Endothelial cell of umbilical vein (primary cell): Measurements from ENCODE around the gene FCAR. TPM values are rescaled to one million over a fixed set of nuclear protein-coding genes. Genes with fewer than 3 reads are reported as not detected.

Source experiments
- BruUV-seq: library from RNA; stranded (reverse); fragments of 400-500 nt; replicated peaks from 2 replicates; lab custom pipeline; 2021; lab: Mats Ljungman, UMichigan
- CTCF ChIA-PET: fragments of 300-600, 350-600 bp; sonication (Branson Sonifier 250); formaldehyde crosslinking; loops from one replicate; lab custom pipeline; 2021; ENCODE audit warnings: antibody characterized with exemption, inconsistent platforms; lab: Charles Lee
- POLR2A ChIA-PET: fragments of 300-600, 350-600 bp; sonication (Branson Sonifier 250); formaldehyde crosslinking; loops from one replicate; lab custom pipeline; 2021; ENCODE audit warnings: antibody characterized with exemption, inconsistent platforms; lab: Charles Lee
- DNase-seq: peaks from one replicate; pipeline ENCODE4 v3.0.0-alpha.2; 2011; ENCODE audit warnings: low read depth, low spot score
- FAIRE-seq: peaks from 2 replicates; lab custom pipeline; 2011; peaks lifted over from hg19 to GRCh38; lab: Jason Lieb, UNC
- H2AFZ ChIP-seq: 2 replicates; pipeline ENCODE4 v1.6.0; 2012; ENCODE audit warnings: low read depth, low read length, control low read depth, inconsistent platforms
- H3K27ac ChIP-seq: 2 replicates; pipeline ENCODE4 v1.5.1; 2011; ENCODE audit warnings: low read depth, mild to moderate bottlenecking, control low read depth, low read length, moderate library complexity; ENCODE audit not compliant: insufficient read depth
- H3K27me3 ChIP-seq, 2 experiments: 2 replicates each; pipeline versions ENCODE4 v1.6.0 to v1.6.1; 2011; ENCODE audit warnings: low read length in 2 of 2, mixed read lengths in 1 of 2; ENCODE audit not compliant: control insufficient read depth in 2 of 2, insufficient read depth in 2 of 2
- H3K36me3 ChIP-seq, 2 experiments: 2 replicates in 1 of 2; 3 replicates in 1 of 2; pipeline ENCODE4 v1.5.1; 2011; ENCODE audit warnings: low read length in 2 of 2, mild to moderate bottlenecking in 1 of 2, moderate library complexity in 1 of 2; ENCODE audit not compliant: control insufficient read depth in 2 of 2, insufficient read depth in 2 of 2; ENCODE audit errors: extremely low read depth in 1 of 2
- H3K4me1 ChIP-seq: 3 replicates; pipeline ENCODE4 v1.5.1; 2011; ENCODE audit warnings: mild to moderate bottlenecking, low read length; ENCODE audit not compliant: control insufficient read depth, insufficient read depth; ENCODE audit errors: extremely low read depth
- H3K4me2 ChIP-seq: 2 replicates; pipeline ENCODE4 v1.6.1; 2011; ENCODE audit warnings: low read length, control low read depth, mixed read lengths; ENCODE audit not compliant: insufficient read depth
- H3K4me3 ChIP-seq, 3 experiments: fragments of 200-600 bp in 1 of 3; sonication (generic), shearing (Covaris generic) in 1 of 3; replicated peaks in 1 of 3; 2 replicates each; pipeline ENCODE4 v1.5.1; 2011 to 2016; ENCODE audit warnings: control low read depth in 3 of 3, low read length in 3 of 3, mild to moderate bottlenecking in 2 of 3, inconsistent platforms in 1 of 3, low read depth in 1 of 3, moderate library complexity in 1 of 3; ENCODE audit not compliant: insufficient read depth in 1 of 3
- H3K79me2 ChIP-seq: 2 replicates; pipeline ENCODE4 v1.6.0; 2012; ENCODE audit warnings: low read length, inconsistent platforms; ENCODE audit not compliant: control insufficient read depth, insufficient read depth
- H3K9ac ChIP-seq: replicated peaks from 2 replicates; pipeline ENCODE3; 2011; ENCODE audit warnings: low read length, control low read depth; ENCODE audit not compliant: insufficient read depth; ENCODE audit errors: extremely low read depth
- H3K9me1 ChIP-seq: replicated peaks from 3 replicates; pipeline ENCODE4 v1.6.0; 2011; ENCODE audit warnings: mild to moderate bottlenecking, low read length; ENCODE audit not compliant: control insufficient read depth, insufficient read depth; ENCODE audit errors: extremely low read depth
- H3K9me3 ChIP-seq: replicated peaks from 2 replicates; pipeline ENCODE4 v1.5.1; 2012; ENCODE audit warnings: low read length, inconsistent platforms; ENCODE audit not compliant: control insufficient read depth, insufficient read depth
- H4K20me1 ChIP-seq: replicated peaks from 2 replicates; pipeline ENCODE3; 2011; ENCODE audit warnings: mild to moderate bottlenecking, low read length; ENCODE audit not compliant: control insufficient read depth, insufficient read depth; ENCODE audit errors: extremely low read depth
- EZH2 ChIP-seq: IDR thresholded peaks from 2 replicates; pipeline ENCODE4 v1.6.1; 2012; ENCODE audit warnings: borderline replicate concordance, low read depth, mild to moderate bottlenecking, moderate library complexity, low read length, inconsistent platforms; ENCODE audit not compliant: severe bottlenecking
- FOS ChIP-seq: IDR thresholded peaks from 2 replicates; pipeline ENCODE4 v1.6.1; 2011; ENCODE audit warnings: mild to moderate bottlenecking, low read length, moderate library complexity, borderline replicate concordance; ENCODE audit not compliant: insufficient read depth
- GATA2 ChIP-seq: IDR thresholded peaks from 2 replicates; pipeline ENCODE4 v1.7.0; 2011; ENCODE audit warnings: low read depth, mild to moderate bottlenecking, moderate library complexity, mixed read lengths, low read length; ENCODE audit not compliant: insufficient read length, insufficient read depth
- JUN ChIP-seq: IDR thresholded peaks from 2 replicates; pipeline ENCODE4 v1.6.1; 2011; ENCODE audit warnings: borderline replicate concordance, low read depth; ENCODE audit not compliant: insufficient read length, insufficient read depth
- MYC ChIP-seq: IDR thresholded peaks from one replicate; pipeline ENCODE4 v1.6.1; 2011; ENCODE audit warnings: mild to moderate bottlenecking, low read depth, low read length
- POLR2A ChIP-seq: IDR thresholded peaks from 2 replicates; pipeline ENCODE4 v1.6.1; 2012; ENCODE audit warnings: low read depth, mild to moderate bottlenecking, control low read depth, low read length
- POLR2AphosphoS5 ChIP-seq: IDR thresholded peaks from 2 replicates; pipeline ENCODE4 v1.6.1; 2012; ENCODE audit warnings: low read depth, mild to moderate bottlenecking, control low read depth, low read length, moderate library complexity; ENCODE audit not compliant: insufficient read depth
- dilution Hi-C: fragments of 300-500 bp; cut with MboI; formaldehyde crosslinking; loops from one replicate; pipeline ENCODE4 v1.15.0; 2019; ENCODE audit warnings: low sequenced_read_pairs; ENCODE audit not compliant: extremely low pct_ligation_motif_present
- intact Hi-C: fragments of 100-400 bp; cut with micrococcal nuclease; formaldehyde crosslinking; loops from one replicate; pipeline ENCODE4 v1.10.0; 2022
- polyA plus RNA-seq, 4 experiments: library from polyadenylated mRNA; depleted of rRNA in 3 of 4; stranded (reverse) in 3 of 4; unstranded in 1 of 4; fragments of >200 nt; gene quantifications; 2 replicates each; pipeline versions ENCODE4 v1.2.1 to v1.2.3, GENCODE V29; 2011 to 2012; ENCODE audit warnings: missing spikeins in 1 of 4
- total RNA-seq: library from RNA; stranded (reverse); gene quantifications from 2 replicates; pipeline ENCODE4 v1.2.3, GENCODE V29; 2021
- TF ChIP-seq, protein P1 (sequence below), 2 donors: IDR thresholded peaks; 1 replicate in 1 of 2; 2 replicates in 1 of 2; pipeline ENCODE4 v1.5.1; 2011; ENCODE audit warnings: low read length in 2 of 2, mild to moderate bottlenecking in 2 of 2, moderate library complexity in 2 of 2, control low read depth in 1 of 2, inconsistent platforms in 1 of 2, low read depth in 1 of 2; ENCODE audit not compliant: insufficient read depth in 1 of 2; ENCODE audit errors: extremely low read depth in 1 of 2
- TF ChIP-seq, protein P2 (sequence below): IDR thresholded peaks from 2 replicates; pipeline ENCODE4 v1.6.1; 2011; ENCODE audit not compliant: insufficient read depth, insufficient read length

FCAR gene
- total and polyA plus RNA-seq, 2 donors (not counting 3 experiments of a cell fraction or from before 2014, with no cell fraction given), result not detected

DNA sequence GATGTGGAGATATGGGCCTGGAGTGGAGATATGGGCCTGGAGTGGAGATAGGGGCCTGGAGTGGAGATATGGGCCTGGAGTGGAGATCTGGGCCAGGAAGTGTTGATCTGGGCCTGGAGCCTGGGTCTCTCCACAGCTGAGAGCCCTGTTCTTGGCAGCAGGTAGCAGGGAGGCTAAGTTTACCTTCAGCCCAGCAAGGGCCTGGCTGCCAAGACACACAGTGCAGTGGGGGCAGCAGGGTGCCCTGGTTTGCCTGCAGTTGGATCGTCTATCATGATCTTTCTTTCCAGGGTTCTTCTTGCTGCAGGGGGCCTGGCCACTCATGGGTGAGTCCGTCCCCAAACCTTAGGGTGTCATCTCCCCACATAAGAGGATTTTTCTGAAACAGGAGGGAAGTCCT lies 23.1 kb upstream of the FCAR start:
- no peaks in the 10 kb centered on the region for H4K20me1 ChIP-seq
- H3K9me1 ChIP-seq, result no peaks in the 10 kb centered on the region
- no peaks in the 10 kb centered on the region for H3K9me3 ChIP-seq
- DNase-seq (no peak), FAIRE-seq (no peak)
- no peak overlapping the region for H2AFZ ChIP-seq
- intact Hi-C loops, result no loop called here
- no peak overlapping the region for H3K4me3 ChIP-seq
- no peaks in the 10 kb centered on the region for H3K27me3 ChIP-seq
- no peaks in the 10 kb centered on the region for H3K4me1 ChIP-seq
- POLR2A ChIA-PET, result no interaction called here
- H3K79me2 ChIP-seq, result no peaks in the 10 kb centered on the region
- no peak overlapping the region for H3K9ac ChIP-seq
- no peak overlapping the region for H3K4me2 ChIP-seq
- dilution Hi-C loops, result no loop called here
- no peaks in the 10 kb centered on the region for H3K36me3 ChIP-seq
- H3K27ac ChIP-seq, result no peak overlapping the region
- CTCF ChIA-PET, result no interaction called here
- TF ChIP-seq POLR2A (no peak), GATA2 (no peak)
- TF ChIP-seq, protein P1, sequence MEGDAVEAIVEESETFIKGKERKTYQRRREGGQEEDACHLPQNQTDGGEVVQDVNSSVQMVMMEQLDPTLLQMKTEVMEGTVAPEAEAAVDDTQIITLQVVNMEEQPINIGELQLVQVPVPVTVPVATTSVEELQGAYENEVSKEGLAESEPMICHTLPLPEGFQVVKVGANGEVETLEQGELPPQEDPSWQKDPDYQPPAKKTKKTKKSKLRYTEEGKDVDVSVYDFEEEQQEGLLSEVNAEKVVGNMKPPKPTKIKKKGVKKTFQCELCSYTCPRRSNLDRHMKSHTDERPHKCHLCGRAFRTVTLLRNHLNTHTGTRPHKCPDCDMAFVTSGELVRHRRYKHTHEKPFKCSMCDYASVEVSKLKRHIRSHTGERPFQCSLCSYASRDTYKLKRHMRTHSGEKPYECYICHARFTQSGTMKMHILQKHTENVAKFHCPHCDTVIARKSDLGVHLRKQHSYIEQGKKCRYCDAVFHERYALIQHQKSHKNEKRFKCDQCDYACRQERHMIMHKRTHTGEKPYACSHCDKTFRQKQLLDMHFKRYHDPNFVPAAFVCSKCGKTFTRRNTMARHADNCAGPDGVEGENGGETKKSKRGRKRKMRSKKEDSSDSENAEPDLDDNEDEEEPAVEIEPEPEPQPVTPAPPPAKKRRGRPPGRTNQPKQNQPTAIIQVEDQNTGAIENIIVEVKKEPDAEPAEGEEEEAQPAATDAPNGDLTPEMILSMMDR (IDR thresholded peaks at IDR 0.05; ENCODE audit: extremely low read depth in 1 of 2, insufficient read depth in 1 of 2, low read depth in 1 of 2, low read length in 2 of 2), result no peak
- no TSS peak for BruUV-seq

DNA sequence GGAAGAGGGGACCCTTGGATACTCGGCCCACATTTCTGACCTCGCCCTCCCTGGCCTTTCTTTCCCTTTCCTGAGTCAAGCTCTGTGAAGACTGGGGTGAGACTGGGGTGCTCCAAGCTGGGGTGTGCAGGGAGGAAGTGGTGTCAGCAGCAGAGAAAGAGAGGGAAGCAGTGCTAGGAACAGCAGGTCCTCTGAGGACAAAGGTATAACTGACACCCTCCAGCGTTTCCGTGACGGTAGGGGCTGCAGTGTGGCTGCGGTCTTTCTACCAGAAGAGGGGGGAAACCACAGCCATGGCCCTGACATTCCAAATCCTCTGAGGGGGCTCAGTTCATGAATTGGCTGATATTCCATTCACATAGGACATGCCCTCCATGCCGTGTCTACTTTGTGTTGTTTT lies 22.7 kb upstream of the FCAR start:
- H3K36me3 ChIP-seq, result no peaks in the 10 kb centered on the region
- no peaks in the 10 kb centered on the region for H3K79me2 ChIP-seq
- H3K9me1 ChIP-seq, result no peaks in the 10 kb centered on the region
- dilution Hi-C loops (no loop called here), intact Hi-C loops (no loop called here)
- ChIA-PET POLR2A (no interaction called here), CTCF (no interaction called here)
- no peak overlapping the region for H3K4me2 ChIP-seq
- H3K4me3 ChIP-seq, result no peak overlapping the region
- TF ChIP-seq GATA2 (no peak), POLR2A (no peak), MYC (no peak), POLR2AphosphoS5 (no peak), EZH2 (no peak), FOS (no peak), JUN (no peak)
- TF ChIP-seq, protein P2, sequence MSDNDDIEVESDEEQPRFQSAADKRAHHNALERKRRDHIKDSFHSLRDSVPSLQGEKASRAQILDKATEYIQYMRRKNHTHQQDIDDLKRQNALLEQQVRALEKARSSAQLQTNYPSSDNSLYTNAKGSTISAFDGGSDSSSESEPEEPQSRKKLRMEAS, result no peak
- TF ChIP-seq, protein P1 (IDR thresholded peaks at IDR 0.05; ENCODE audit: extremely low read depth in 1 of 2, insufficient read depth in 1 of 2, low read depth in 1 of 2, low read length in 2 of 2), result no peak
- no peaks in the 10 kb centered on the region for H3K27me3 ChIP-seq
- no peak overlapping the region for H2AFZ ChIP-seq
- no peak overlapping the region for H3K27ac ChIP-seq
- no peaks in the 10 kb centered on the region for H3K9me3 ChIP-seq
- FAIRE-seq (no peak), DNase-seq (no peak)
- no peak overlapping the region for H3K9ac ChIP-seq
- no TSS peak for BruUV-seq
- H3K4me1 ChIP-seq, result no peaks in the 10 kb centered on the region
- H4K20me1 ChIP-seq, result no peaks in the 10 kb centered on the region
